Measurements from ENCODE around the gene COL11A2.
A peak's percentile ranks its signal among the peaks of the same experiment; 100 is the strongest.

Gene COL11A2

GRCh38 chr6:33200219-33201146, 8.2 kb upstream of the COL11A2 start, which contains the start of the genes RXRB and SLC39A7:
Gene RXRB (minus strand): TSS chr6:33200665. CDS start chr6:33200476, 189 bp downstream.
Gene SLC39A7 (plus strand): TSS chr6:33200867. CDS start chr6:33201246, 379 bp downstream.
- peak; percentile 77 for ATAC-seq
- TF ChIP-seq, protein P1, sequence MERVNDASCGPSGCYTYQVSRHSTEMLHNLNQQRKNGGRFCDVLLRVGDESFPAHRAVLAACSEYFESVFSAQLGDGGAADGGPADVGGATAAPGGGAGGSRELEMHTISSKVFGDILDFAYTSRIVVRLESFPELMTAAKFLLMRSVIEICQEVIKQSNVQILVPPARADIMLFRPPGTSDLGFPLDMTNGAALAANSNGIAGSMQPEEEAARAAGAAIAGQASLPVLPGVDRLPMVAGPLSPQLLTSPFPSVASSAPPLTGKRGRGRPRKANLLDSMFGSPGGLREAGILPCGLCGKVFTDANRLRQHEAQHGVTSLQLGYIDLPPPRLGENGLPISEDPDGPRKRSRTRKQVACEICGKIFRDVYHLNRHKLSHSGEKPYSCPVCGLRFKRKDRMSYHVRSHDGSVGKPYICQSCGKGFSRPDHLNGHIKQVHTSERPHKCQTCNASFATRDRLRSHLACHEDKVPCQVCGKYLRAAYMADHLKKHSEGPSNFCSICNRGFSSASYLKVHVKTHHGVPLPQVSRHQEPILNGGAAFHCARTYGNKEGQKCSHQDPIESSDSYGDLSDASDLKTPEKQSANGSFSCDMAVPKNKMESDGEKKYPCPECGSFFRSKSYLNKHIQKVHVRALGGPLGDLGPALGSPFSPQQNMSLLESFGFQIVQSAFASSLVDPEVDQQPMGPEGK (CRISPR knock-in tag; IDR thresholded peaks at IDR 0.05; ENCODE audit: borderline replicate concordance) = 0 out of 2 replicates have a peak, but pooled peaks have one; percentile 21
- TF ChIP-seq CSDC2 (CRISPR knock-in tag; IDR thresholded peaks at IDR 0.05) (0 out of 2 replicates have a peak, but pooled peaks have one; percentile 30), ZNF8 (CRISPR knock-in tag; IDR thresholded peaks at IDR 0.05) (no peak)

DNA sequence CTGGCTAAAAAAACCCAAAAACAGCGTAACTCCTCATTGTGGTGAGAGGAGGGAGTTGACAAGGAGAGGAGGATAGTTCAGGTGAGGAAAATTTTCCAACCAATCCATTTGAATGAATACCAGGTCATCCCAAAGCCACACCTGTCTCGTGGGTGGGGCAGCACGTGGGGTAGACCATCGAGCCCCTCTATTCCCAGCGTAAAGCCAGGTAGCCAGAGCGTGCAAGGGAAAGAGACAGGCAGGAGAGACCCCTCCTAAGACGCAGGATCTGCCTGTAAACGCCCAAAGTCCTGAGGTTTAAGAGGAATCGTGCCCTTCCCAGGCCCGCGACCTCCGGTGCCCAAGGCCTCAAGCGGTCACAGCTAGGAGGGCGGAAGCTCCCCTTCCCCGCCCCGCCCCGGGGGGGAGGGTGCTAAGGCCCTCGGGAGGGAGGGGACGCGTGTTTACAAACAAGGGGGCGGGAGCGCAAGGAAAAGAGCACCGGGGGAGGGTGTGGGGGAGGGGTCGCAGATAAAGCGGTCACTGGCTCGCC, 7.5 kb upstream of the COL11A2 start:
- TF ChIP-seq ZFP30 (CRISPR knock-in tag; IDR thresholded peaks at IDR 0.05) = no peak
- no peak for TF ChIP-seq TSHZ2 (CRISPR knock-in tag; IDR thresholded peaks at IDR 0.05)
- no peak for TF ChIP-seq RARB (CRISPR knock-in tag; IDR thresholded peaks at IDR 0.05)
- no peak for TF ChIP-seq ESRRG (CRISPR knock-in tag; IDR thresholded peaks at IDR 0.05)
- no peak for TF ChIP-seq CSRNP3 (CRISPR knock-in tag; IDR thresholded peaks at IDR 0.05)
- no peak for TF ChIP-seq CREB5 (CRISPR knock-in tag; IDR thresholded peaks at IDR 0.05; ENCODE audit: low read depth)
- TF ChIP-seq TOX (CRISPR knock-in tag; IDR thresholded peaks at IDR 0.05; ENCODE audit: borderline replicate concordance) = no peak
- TF ChIP-seq POU6F1 (CRISPR knock-in tag; IDR thresholded peaks at IDR 0.05; ENCODE audit: borderline replicate concordance, low read depth) = no peak
- TF ChIP-seq TCF4 (CRISPR knock-in tag; IDR thresholded peaks at IDR 0.05; ENCODE audit: borderline replicate concordance) = no peak
- TF ChIP-seq BACH2 (CRISPR knock-in tag; IDR thresholded peaks at IDR 0.05; ENCODE audit: borderline replicate concordance) = no peak
- TF ChIP-seq ZNF70 (CRISPR knock-in tag; IDR thresholded peaks at IDR 0.05) = no peak
- TF ChIP-seq GLIS3 (CRISPR knock-in tag; IDR thresholded peaks at IDR 0.05) = no peak
- peak; percentile 14 for ATAC-seq

- no peak for ATAC-seq
- TF ChIP-seq TSHZ2 (CRISPR knock-in tag; IDR thresholded peaks at IDR 0.05) (no peak), ZFP30 (CRISPR knock-in tag; IDR thresholded peaks at IDR 0.05) (no peak), GLIS3 (CRISPR knock-in tag; IDR thresholded peaks at IDR 0.05) (no peak), POU6F1 (CRISPR knock-in tag; IDR thresholded peaks at IDR 0.05; ENCODE audit: borderline replicate concordance, low read depth) (no peak), BACH2 (CRISPR knock-in tag; IDR thresholded peaks at IDR 0.05; ENCODE audit: borderline replicate concordance) (no peak), ARNTL (CRISPR knock-in tag; IDR thresholded peaks at IDR 0.05; ENCODE audit: borderline replicate concordance, low read depth) (no peak), RARB (CRISPR knock-in tag; IDR thresholded peaks at IDR 0.05) (no peak), TCF4 (CRISPR knock-in tag; IDR thresholded peaks at IDR 0.05; ENCODE audit: borderline replicate concordance) (no peak), ZNF565 (CRISPR knock-in tag; conservative IDR thresholded peaks at IDR 0.05; ENCODE audit: low read depth) (no peak), PPARA (CRISPR knock-in tag; IDR thresholded peaks at IDR 0.05; ENCODE audit: borderline replicate concordance) (no peak)
Observed at GRCh38 chr6:33198853-33199436, 6.7 kb upstream of the COL11A2 start.

Measured in SK-N-SH treated with all-trans-retinoic acid at 6 μM for 48 hours (cell line).